Amniotic stem cell (primary cell): ENCODE measurements around the gene CCL23.
A peak's percentile ranks its signal among the peaks of the same experiment; 100 is the strongest.

Experiments used
- DNase-seq: peaks from one replicate; lab custom pipeline; 2025; lab: John Stamatoyannopoulos, UW

CCL23 gene

GRCh38 chr17:35969558-35970380 is 48.0 kb downstream of the CCL23 start:
- DNase-seq = peak; percentile 35

GRCh38 chr17:35968520-35969054 is 49.2 kb downstream of the CCL23 start:
- DNase-seq = no peak

- no peak for DNase-seq
Measured at GRCh38 chr17:35965272-35965671, 52.5 kb downstream of the CCL23 start.

DNA sequence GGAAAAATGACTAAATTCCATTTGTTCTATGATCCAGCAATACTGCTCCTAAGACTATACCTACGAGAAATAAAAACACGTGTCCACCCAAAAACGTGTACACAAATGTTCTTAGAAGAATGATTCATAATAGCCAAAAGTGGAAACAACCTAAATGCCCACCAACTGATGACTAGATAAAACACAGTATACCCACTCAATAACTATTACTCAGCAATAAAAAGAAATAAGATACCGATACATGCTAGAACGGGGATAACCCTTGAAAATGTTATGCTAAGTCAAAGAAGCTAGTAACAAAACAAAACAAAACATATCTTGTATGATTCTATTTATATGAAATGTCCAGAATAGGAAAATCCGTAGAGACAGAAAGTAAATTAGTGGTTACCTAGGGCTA is 54.1 kb downstream of the CCL23 start:
- no peak for DNase-seq
